ENCODE measurements around the gene CPNE4.

GRCh38 chr3:132083583-132084279, 48.9 kb upstream of the CPNE4 start:
- TF ChIP-seq CTCF (IDR thresholded peaks at IDR 0.05; ENCODE audit: low read depth, low read length, poor library complexity, severe bottlenecking) (no peak), EZH2phosphoT487 (IDR thresholded peaks at IDR 0.05; ENCODE audit: borderline replicate concordance, low read length) (no peak)

All from DOHH2 (cell line).